ENCODE data around the gene SUSD4. TPM values are rescaled to one million over a fixed set of nuclear protein-coding genes. Genes with fewer than 3 reads are reported as not detected.

SUSD4 gene
- total and polyA plus RNA-seq, 2 of the 8 experiments (the other 6 are each of a cell fraction or from before 2014, with no cell fraction given) = 3.9 to 5.2 TPM

DNA sequence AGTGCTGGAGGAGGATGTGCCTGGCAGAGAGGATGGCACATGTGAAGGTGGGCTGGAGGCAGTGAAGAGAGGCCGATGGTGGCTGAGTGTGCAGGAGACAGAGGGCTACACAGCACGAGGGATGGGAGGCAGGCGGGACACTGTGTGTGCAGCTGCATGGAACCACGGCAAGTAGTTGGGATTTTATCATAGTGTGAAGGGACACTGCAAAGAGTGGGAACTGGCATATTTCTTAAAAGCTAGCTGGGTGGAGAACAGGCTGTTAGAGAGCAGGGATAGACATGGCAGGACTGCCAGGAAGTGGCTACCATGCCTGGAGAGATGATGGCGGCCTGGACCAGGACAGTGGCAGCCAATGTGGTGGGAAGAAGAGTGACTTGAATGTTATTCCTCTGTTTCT lies 118.6 kb downstream of the SUSD4 start:
- WGBS, 2 experiments (ENCODE audit: extremely low coverage in 1 of 2, insufficient coverage in 1 of 2, insufficient read length in 1 of 2, insufficient replicate concordance in 2 of 2, low coverage in 1 of 2, low lambda C conversion rate in 2 of 2, missing lambda C conversion rate in 1 of 2) = 92% methylated on average over 5 of the region's 5 CpGs; no CpG with 5 or more reads in 1 of the 2 experiments
- Histone ChIP-seq H4K5ac (ENCODE audit: insufficient read length, low read depth, low read length) (no peak overlapping the region), H3K4ac (replicated peaks; ENCODE audit: insufficient read length, low read depth, low read length) (no peak overlapping the region), H3K4me2 (ENCODE audit: insufficient read depth in 1 of 2, low read depth in 2 of 2, low read length in 2 of 2) (no peak overlapping the region), H3K4me3 (ENCODE audit: extremely low read depth in 1 of 4, insufficient read depth in 2 of 4, low read depth in 3 of 4, low read length in 4 of 4) (no peak overlapping the region), H4K20me1 (replicated peaks in 1 of 2; ENCODE audit: control insufficient read depth in 1 of 2, insufficient read depth in 2 of 2, low read length in 2 of 2) (no peaks in the 10 kb centered on the region), H3K23ac (ENCODE audit: insufficient read length) (no peak overlapping the region), H3K79me2 (ENCODE audit: control insufficient read depth in 1 of 2, insufficient read depth in 2 of 2, low read length in 2 of 2) (no peaks in the 10 kb centered on the region), H2BK15ac (ENCODE audit: low read length) (no peak overlapping the region), H3K27me3 (replicated peaks in 1 of 4; ENCODE audit: control insufficient read depth in 3 of 4, extremely low read depth in 1 of 4, insufficient read depth in 3 of 4, low read length in 3 of 4) (no peaks in the 10 kb centered on the region; a peak in 1 of 7 replicates), H2AFZ (ENCODE audit: low read length) (no peak overlapping the region), H3K27ac (ENCODE audit: low read depth, low read length) (no peak overlapping the region), H4K91ac (replicated peaks; ENCODE audit: insufficient read length, low read length) (no peak overlapping the region), H3K14ac (ENCODE audit: insufficient read length) (no peak overlapping the region), H3K9ac (replicated peaks in 1 of 4; ENCODE audit: extremely low read depth in 1 of 4, low read depth in 3 of 4, low read length in 3 of 4) (no peak overlapping the region), H2BK5ac (ENCODE audit: low read depth, low read length) (no peak overlapping the region), H4K8ac (ENCODE audit: extremely low read depth, insufficient read depth, low read length) (no peak overlapping the region), H2BK20ac (ENCODE audit: low read length) (no peak overlapping the region), H3K9me3 (ENCODE audit: insufficient read depth in 2 of 2, low read depth in 1 of 2, low read length in 1 of 2) (no peaks in the 10 kb centered on the region), H3K4me1 (replicated peaks in 1 of 4; ENCODE audit: control insufficient read depth in 3 of 4, insufficient read depth in 4 of 4, low read length in 3 of 4) (no peaks in the 10 kb centered on the region), H2AK5ac (ENCODE audit: low read depth, low read length) (no peak overlapping the region), H2BK120ac (replicated peaks; ENCODE audit: low read depth, low read length) (no peak overlapping the region), H2BK12ac (ENCODE audit: low read depth, low read length) (no peak overlapping the region), H3K23me2 (ENCODE audit: low read depth, low read length) (no peaks in the 10 kb centered on the region), H3K56ac (replicated peaks; ENCODE audit: insufficient read length, low read depth, low read length) (no peak overlapping the region), H3K36me3 (ENCODE audit: control insufficient read depth in 2 of 4, insufficient read depth in 4 of 4, low read length in 3 of 4) (no peaks in the 10 kb centered on the region), H3K18ac (ENCODE audit: extremely low read depth, low read length) (no peak overlapping the region), H3K79me1 (ENCODE audit: low read depth, low read length) (no peaks in the 10 kb centered on the region)
- POLR2A ChIA-PET (ENCODE audit: partially characterized antibody) = no interaction called here
- no peak for FAIRE-seq
- peak in 1 of 2 experiments; percentile 10 for DNase-seq (ENCODE audit: low read depth in 1 of 2, low spot score in 2 of 2)
- CTCF ChIA-PET (ENCODE audit: partially characterized antibody) = interaction anchor here (0.6 to 1.4 kb wide), 3 partner anchors 8 to 70 kb away, joined by 3 read pairs; no protein-coding TSS in a partner anchor
- TF ChIP-seq, protein P1, sequence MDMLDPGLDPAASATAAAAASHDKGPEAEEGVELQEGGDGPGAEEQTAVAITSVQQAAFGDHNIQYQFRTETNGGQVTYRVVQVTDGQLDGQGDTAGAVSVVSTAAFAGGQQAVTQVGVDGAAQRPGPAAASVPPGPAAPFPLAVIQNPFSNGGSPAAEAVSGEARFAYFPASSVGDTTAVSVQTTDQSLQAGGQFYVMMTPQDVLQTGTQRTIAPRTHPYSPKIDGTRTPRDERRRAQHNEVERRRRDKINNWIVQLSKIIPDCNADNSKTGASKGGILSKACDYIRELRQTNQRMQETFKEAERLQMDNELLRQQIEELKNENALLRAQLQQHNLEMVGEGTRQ (IDR thresholded peaks at IDR 0.05; ENCODE audit: low read length) = no peak
- no peak for TF ChIP-seq RAD21 (IDR thresholded peaks at IDR 0.05 in 1 of 2, conservative IDR thresholded peaks at IDR 0.05 in 1 of 2; ENCODE audit: low read depth in 2 of 2, low read length in 2 of 2)
- no peak for TF ChIP-seq TAF1 (IDR thresholded peaks at IDR 0.05; ENCODE audit: low read depth, low read length)
- TF ChIP-seq EGR1 (IDR thresholded peaks at IDR 0.05; ENCODE audit: borderline replicate concordance, low read depth, low read length) = no peak
- no peak for TF ChIP-seq TEAD4 (IDR thresholded peaks at IDR 0.05; ENCODE audit: low read depth, low read length)
- no peak for TF ChIP-seq SAP30 (IDR thresholded peaks at IDR 0.05; ENCODE audit: insufficient read depth, insufficient replicate concordance, low read length)
- no peak for TF ChIP-seq TAF7 (optimal IDR thresholded peaks at IDR 0.05; ENCODE audit: borderline replicate concordance, low read depth, low read length)
- no peak for TF ChIP-seq YY1 (IDR thresholded peaks at IDR 0.05; ENCODE audit: low read depth, low read length)
- no peak for TF ChIP-seq SP4 (IDR thresholded peaks at IDR 0.05; ENCODE audit: low read length)
- no peak for TF ChIP-seq CREB1 (IDR thresholded peaks at IDR 0.05)
- TF ChIP-seq, protein P2, sequence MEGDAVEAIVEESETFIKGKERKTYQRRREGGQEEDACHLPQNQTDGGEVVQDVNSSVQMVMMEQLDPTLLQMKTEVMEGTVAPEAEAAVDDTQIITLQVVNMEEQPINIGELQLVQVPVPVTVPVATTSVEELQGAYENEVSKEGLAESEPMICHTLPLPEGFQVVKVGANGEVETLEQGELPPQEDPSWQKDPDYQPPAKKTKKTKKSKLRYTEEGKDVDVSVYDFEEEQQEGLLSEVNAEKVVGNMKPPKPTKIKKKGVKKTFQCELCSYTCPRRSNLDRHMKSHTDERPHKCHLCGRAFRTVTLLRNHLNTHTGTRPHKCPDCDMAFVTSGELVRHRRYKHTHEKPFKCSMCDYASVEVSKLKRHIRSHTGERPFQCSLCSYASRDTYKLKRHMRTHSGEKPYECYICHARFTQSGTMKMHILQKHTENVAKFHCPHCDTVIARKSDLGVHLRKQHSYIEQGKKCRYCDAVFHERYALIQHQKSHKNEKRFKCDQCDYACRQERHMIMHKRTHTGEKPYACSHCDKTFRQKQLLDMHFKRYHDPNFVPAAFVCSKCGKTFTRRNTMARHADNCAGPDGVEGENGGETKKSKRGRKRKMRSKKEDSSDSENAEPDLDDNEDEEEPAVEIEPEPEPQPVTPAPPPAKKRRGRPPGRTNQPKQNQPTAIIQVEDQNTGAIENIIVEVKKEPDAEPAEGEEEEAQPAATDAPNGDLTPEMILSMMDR (IDR thresholded peaks at IDR 0.05; ENCODE audit: control extremely low read depth in 1 of 3, insufficient read depth in 1 of 3, low read depth in 1 of 3, low read length in 3 of 3) = no peak

Measured in H1 (cell line).